ENCODE measurements around the gene MGLL. TPM values are rescaled to one million over a fixed set of nuclear protein-coding genes. Genes with fewer than 3 reads are reported as not detected.

The MGLL gene
- total and polyA plus RNA-seq, 4 donors = 67.0 to 182 (median 78.2) TPM

GRCh38 chr3:127679534-127680145 lies 142.7 kb downstream of the MGLL start:
- Histone ChIP-seq H3K27me3 (ENCODE audit: control insufficient read depth in 3 of 3, insufficient read depth in 3 of 3, low read length in 2 of 3) (no peaks in the 10 kb centered on the region), H3K4me3 (no peak overlapping the region), H3K9ac (ENCODE audit: insufficient read depth in 1 of 2, low read length in 2 of 2) (no peak overlapping the region), H3K9me3 (ENCODE audit: control insufficient read depth in 4 of 4, insufficient read depth in 3 of 4, low read length in 3 of 4) (no peaks in the 10 kb centered on the region), H3K27ac (ENCODE audit: low read depth in 1 of 2, low read length in 1 of 2) (no peak overlapping the region), H3K36me3 (ENCODE audit: control insufficient read depth in 4 of 4, insufficient read depth in 4 of 4, low read length in 4 of 4) (peaks cover 0 to 27% (median 5%) of the 10 kb centered on the region in 4 donors), H3K4me1 (ENCODE audit: control insufficient read depth in 5 of 5, insufficient read depth in 5 of 5, low read length in 5 of 5) (peaks cover 0 to 2% (median 0%) of the 10 kb centered on the region in 5 donors)
- no peak for TF ChIP-seq CTCF (IDR thresholded peaks at IDR 0.05; ENCODE audit: control extremely low read depth, extremely low read depth)
- no peak for DNase-seq
- no peak for ATAC-seq (ENCODE audit: insufficient read depth, low FRiP score)
- WGBS, 2 donors = 91 to 92% methylated on average over 21 of the region's 21 CpGs

- WGBS, 2 donors = 67 to 83% methylated on average over 12 of the region's 12 CpGs
- Histone ChIP-seq H3K4me3 (no peak overlapping the region), H3K27ac (ENCODE audit: low read depth in 1 of 2, low read length in 1 of 2) (no peak overlapping the region), H3K4me1 (ENCODE audit: control insufficient read depth in 5 of 5, insufficient read depth in 5 of 5, low read length in 5 of 5) (peaks cover 0 to 5% (median under 1%) of the 10 kb centered on the region in 5 donors), H3K9ac (ENCODE audit: insufficient read depth in 1 of 2, low read length in 2 of 2) (no peak overlapping the region), H3K9me3 (ENCODE audit: control insufficient read depth in 4 of 4, insufficient read depth in 3 of 4, low read length in 3 of 4) (no peaks in the 10 kb centered on the region), H3K27me3 (ENCODE audit: control insufficient read depth in 3 of 3, insufficient read depth in 3 of 3, low read length in 2 of 3) (no peaks in the 10 kb centered on the region), H3K36me3 (ENCODE audit: control insufficient read depth in 4 of 4, insufficient read depth in 4 of 4, low read length in 4 of 4) (peaks cover 0 to 27% (median 7%) of the 10 kb centered on the region in 4 donors)
- ATAC-seq (ENCODE audit: insufficient read depth, low FRiP score) = no peak
- TF ChIP-seq CTCF (IDR thresholded peaks at IDR 0.05; ENCODE audit: control extremely low read depth, extremely low read depth) = no peak
- DNase-seq = no peak
Measured at GRCh38 chr3:127678611-127679533, 143.4 kb downstream of the MGLL start.

- peaks cover 0 to 11% (median 3%) of the 10 kb centered on the region in 5 donors for H3K4me1 ChIP-seq (ENCODE audit: control insufficient read depth in 5 of 5, insufficient read depth in 5 of 5, low read length in 5 of 5)
- DNase-seq = no peak
- H3K9me3 ChIP-seq (ENCODE audit: control insufficient read depth in 4 of 4, insufficient read depth in 3 of 4, low read length in 3 of 4) = no peaks in the 10 kb centered on the region
- no peak overlapping the region for H3K27ac ChIP-seq (ENCODE audit: low read depth in 1 of 2, low read length in 1 of 2)
- H3K9ac ChIP-seq (ENCODE audit: insufficient read depth in 1 of 2, low read length in 2 of 2) = no peak overlapping the region
- H3K36me3 ChIP-seq (ENCODE audit: control insufficient read depth in 4 of 4, insufficient read depth in 4 of 4, low read length in 4 of 4) = peaks cover 0 to 27% (median 7%) of the 10 kb centered on the region in 4 donors
- H3K27me3 ChIP-seq (ENCODE audit: control insufficient read depth in 3 of 3, insufficient read depth in 3 of 3, low read length in 2 of 3) = no peaks in the 10 kb centered on the region
- no peak for TF ChIP-seq CTCF (IDR thresholded peaks at IDR 0.05; ENCODE audit: control extremely low read depth, extremely low read depth)
- no peak overlapping the region for H3K4me3 ChIP-seq
- no peak for ATAC-seq (ENCODE audit: insufficient read depth, low FRiP score)
- 95 to 99% methylated on average over 8 of the region's 8 CpGs for WGBS, 2 donors
Measured at GRCh38 chr3:127678315-127678599, 144.1 kb downstream of the MGLL start.

Measured in lung (tissue), 12 donors.